Endothelial cell of umbilical vein (primary cell): ENCODE measurements around the gene MUCL3.
A peak's percentile ranks its signal among the peaks of the same experiment; 100 is the strongest.

Experiments
- EZH2 ChIP-seq: IDR thresholded peaks from 2 replicates; pipeline ENCODE4 v1.6.1; 2012; ENCODE audit warnings: borderline replicate concordance, low read depth, mild to moderate bottlenecking, moderate library complexity, low read length, inconsistent platforms; ENCODE audit not compliant: severe bottlenecking
- FOS ChIP-seq: IDR thresholded peaks from 2 replicates; pipeline ENCODE4 v1.6.1; 2011; ENCODE audit warnings: mild to moderate bottlenecking, low read length, moderate library complexity, borderline replicate concordance; ENCODE audit not compliant: insufficient read depth
- GATA2 ChIP-seq: IDR thresholded peaks from 2 replicates; pipeline ENCODE4 v1.7.0; 2011; ENCODE audit warnings: low read depth, mild to moderate bottlenecking, moderate library complexity, mixed read lengths, low read length; ENCODE audit not compliant: insufficient read length, insufficient read depth
- JUN ChIP-seq: IDR thresholded peaks from 2 replicates; pipeline ENCODE4 v1.6.1; 2011; ENCODE audit warnings: borderline replicate concordance, low read depth; ENCODE audit not compliant: insufficient read length, insufficient read depth
- MYC ChIP-seq: IDR thresholded peaks from one replicate; pipeline ENCODE4 v1.6.1; 2011; ENCODE audit warnings: mild to moderate bottlenecking, low read depth, low read length
- POLR2A ChIP-seq: IDR thresholded peaks from 2 replicates; pipeline ENCODE4 v1.6.1; 2012; ENCODE audit warnings: low read depth, mild to moderate bottlenecking, control low read depth, low read length
- POLR2AphosphoS5 ChIP-seq: IDR thresholded peaks from 2 replicates; pipeline ENCODE4 v1.6.1; 2012; ENCODE audit warnings: low read depth, mild to moderate bottlenecking, control low read depth, low read length, moderate library complexity; ENCODE audit not compliant: insufficient read depth
- TF ChIP-seq, protein P1 (sequence below): IDR thresholded peaks from 2 replicates; pipeline ENCODE4 v1.6.1; 2011; ENCODE audit not compliant: insufficient read depth, insufficient read length
- TF ChIP-seq, protein P2 (sequence below), 2 donors: IDR thresholded peaks; 1 replicate in 1 of 2; 2 replicates in 1 of 2; pipeline ENCODE4 v1.5.1; 2011; ENCODE audit warnings: low read length in 2 of 2, mild to moderate bottlenecking in 2 of 2, moderate library complexity in 2 of 2, control low read depth in 1 of 2, inconsistent platforms in 1 of 2, low read depth in 1 of 2; ENCODE audit not compliant: insufficient read depth in 1 of 2; ENCODE audit errors: extremely low read depth in 1 of 2

DNA sequence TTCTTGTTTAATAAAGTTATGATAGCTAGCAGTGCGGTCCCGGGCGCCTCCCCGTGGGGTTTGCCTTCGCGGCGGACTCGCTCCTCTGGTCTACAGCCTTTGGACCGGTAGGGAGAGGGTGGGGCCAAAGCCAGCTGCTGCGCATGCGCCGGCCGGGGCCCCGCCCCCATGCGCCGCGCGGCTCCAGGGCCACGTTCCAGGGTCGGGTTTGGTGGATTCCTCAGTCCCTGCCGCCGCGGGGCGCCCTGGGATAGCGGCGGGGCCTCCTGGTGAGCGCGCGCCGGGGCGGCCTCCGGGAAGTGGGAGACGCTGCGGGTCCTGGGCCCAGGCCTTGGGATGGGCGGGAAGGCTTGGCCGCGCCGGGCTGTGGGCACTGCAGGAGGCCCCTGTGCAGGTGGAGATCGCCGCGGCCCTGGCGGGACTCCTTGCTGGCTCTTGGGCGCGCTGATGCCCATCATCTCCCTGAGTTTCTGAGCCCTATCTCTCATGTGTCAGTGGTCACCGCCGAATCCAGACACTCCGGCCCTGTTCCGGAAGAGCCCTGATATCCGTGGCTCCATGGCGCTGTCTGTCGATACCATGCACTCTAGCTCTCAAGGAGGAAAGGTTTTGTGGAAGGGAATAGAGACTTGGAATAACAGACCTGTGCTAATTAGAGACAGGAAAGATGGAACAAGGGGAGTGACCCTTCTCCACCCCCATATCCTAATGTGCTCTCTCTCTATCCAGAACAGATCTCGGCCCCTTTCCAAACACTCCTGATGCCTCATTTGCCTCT is 26.5 kb upstream of the MUCL3 start, which contains the start of gene VARS2:
- TF ChIP-seq, protein P1, sequence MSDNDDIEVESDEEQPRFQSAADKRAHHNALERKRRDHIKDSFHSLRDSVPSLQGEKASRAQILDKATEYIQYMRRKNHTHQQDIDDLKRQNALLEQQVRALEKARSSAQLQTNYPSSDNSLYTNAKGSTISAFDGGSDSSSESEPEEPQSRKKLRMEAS, result no peak
- TF ChIP-seq, protein P2, sequence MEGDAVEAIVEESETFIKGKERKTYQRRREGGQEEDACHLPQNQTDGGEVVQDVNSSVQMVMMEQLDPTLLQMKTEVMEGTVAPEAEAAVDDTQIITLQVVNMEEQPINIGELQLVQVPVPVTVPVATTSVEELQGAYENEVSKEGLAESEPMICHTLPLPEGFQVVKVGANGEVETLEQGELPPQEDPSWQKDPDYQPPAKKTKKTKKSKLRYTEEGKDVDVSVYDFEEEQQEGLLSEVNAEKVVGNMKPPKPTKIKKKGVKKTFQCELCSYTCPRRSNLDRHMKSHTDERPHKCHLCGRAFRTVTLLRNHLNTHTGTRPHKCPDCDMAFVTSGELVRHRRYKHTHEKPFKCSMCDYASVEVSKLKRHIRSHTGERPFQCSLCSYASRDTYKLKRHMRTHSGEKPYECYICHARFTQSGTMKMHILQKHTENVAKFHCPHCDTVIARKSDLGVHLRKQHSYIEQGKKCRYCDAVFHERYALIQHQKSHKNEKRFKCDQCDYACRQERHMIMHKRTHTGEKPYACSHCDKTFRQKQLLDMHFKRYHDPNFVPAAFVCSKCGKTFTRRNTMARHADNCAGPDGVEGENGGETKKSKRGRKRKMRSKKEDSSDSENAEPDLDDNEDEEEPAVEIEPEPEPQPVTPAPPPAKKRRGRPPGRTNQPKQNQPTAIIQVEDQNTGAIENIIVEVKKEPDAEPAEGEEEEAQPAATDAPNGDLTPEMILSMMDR (IDR thresholded peaks at IDR 0.05; ENCODE audit: extremely low read depth in 1 of 2, insufficient read depth in 1 of 2, low read depth in 1 of 2, low read length in 2 of 2), result peak in 1 of 2 donors; percentile 41
- TF ChIP-seq MYC (no peak), POLR2A (peak; percentile 91), JUN (no peak), POLR2AphosphoS5 (peak; percentile 90), EZH2 (no peak), GATA2 (no peak), FOS (no peak)
